Cerebellar cortex (tissue), 1 donor: ENCODE data around the gene HSD11B1L.
"Not testable (repeated sequence)": the region's sequence is repeated elsewhere in the genome, so short reads cannot be mapped to it uniquely, and the experiment has no call there.

Experiments used
- DNase-seq: peaks from one replicate; pipeline ENCODE4 v3.0.0-alpha.2; 2015; ENCODE audit warnings: low spot score

HSD11B1L gene

DNA sequence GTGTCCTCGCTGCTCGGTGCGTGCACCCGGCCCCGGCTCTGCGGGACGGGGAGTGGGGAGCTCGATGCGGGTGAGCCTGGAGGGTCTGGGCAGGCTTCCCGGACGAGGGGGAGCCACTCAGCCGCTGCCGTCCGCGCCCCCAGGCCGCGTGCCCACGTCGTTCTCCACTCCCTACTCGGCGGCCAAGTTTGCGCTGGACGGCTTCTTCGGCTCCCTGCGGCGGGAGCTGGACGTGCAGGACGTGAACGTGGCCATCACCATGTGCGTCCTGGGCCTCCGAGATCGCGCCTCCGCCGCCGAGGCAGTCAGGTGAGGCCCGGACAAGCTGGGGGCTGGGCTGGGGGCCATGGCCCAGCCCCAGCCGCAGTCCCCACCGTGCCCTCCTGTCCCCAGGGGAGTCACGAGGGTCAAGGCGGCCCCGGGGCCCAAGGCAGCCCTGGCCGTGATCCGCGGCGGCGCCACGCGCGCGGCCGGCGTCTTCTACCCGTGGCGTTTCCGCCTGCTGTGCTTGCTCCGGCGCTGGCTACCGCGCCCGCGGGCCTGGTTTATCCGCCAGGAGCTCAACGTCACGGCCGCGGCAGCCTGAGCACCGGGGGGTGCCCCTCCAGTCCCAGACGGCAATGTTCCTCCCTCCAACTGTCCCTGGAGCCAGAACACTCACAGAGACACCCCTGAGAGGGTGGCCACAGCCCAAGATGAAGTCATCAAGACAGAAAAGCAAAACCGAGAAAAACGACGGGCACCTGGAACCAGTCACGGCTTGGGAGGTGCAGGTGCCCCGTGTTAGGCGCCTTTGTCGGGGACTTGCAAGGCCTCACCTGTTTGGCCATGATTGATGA is 6.8 kb downstream of the HSD11B1L start:
- DNase-seq, result no peak

DNA sequence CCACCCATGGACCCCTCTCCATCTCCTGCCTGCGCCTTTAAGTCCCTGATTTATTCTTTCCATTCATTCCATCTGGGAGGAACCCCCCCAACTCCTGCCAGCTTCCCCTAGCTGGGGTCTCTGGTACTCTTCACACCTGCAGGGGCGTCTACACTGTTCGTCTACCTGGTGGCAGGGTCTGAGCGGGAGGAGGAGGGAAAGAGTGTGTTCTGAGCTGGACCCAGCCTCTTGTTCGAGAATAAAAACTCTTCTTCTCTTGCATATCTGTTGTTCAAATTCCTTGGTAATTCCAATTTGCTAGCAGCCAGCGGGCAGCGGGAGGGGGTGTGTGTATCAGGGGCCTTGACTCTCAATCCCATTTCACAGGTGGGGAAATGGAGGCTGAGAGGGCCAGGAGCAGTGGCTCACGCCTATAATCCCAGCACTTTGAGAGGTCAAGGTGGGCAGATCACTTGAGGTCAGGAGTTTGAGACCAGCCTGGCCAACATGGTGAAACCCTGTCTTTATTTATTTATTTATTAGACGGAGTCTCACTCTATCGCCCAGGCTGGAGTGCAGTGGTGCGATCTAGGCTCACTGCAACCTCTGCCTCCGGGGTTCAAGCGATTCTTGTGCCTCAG is 7.5 kb downstream of the HSD11B1L start:
- not testable (repeated sequence) for DNase-seq

DNA sequence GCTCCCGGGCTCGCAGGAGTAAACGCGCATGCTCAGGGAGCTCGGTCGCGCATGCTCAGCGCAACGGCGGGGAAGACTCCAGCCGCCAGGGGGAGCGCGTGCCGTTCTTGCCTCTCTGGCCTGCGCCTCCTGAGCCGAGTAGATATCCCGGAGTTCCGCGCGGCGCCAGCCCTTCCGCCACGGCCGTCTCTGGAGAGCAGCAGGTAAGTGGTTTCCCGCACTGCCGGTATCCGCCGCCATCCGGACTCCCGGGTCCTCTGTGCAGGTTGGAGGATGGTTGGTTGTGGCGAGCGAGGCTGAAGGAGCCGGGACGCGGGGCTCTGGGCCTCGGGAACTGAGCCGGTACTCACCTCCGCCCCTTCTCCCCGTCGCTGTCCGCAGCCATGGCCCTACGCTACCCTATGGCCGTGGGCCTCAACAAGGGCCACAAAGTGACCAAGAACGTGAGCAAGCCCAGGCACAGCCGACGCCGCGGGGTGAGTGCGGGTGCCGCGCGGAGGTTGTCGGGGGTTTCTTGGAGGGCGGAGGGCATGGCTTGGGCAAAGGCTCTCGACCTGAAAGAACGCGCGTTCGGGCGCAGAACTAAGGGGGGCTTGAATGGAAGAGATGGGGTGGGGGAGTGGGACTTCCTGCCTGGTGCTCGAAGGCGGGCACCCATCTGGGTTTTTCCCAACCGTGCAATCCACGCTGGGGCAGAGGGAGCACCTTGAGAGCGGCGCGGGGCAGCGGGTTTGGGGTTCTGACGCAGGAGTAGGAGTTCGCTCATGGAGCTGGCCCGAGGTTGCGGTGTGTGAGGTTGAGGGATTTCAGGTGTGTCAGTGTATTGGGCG is 9.5 kb downstream of the HSD11B1L start, which contains the start of gene RPL36:
TSS of gene RPL36 (plus strand) at position 171 of the 830 bp plus-strand sequence. CDS start at position 384, 213 bp downstream.
- DNase-seq, result peak; percentile 94

DNA sequence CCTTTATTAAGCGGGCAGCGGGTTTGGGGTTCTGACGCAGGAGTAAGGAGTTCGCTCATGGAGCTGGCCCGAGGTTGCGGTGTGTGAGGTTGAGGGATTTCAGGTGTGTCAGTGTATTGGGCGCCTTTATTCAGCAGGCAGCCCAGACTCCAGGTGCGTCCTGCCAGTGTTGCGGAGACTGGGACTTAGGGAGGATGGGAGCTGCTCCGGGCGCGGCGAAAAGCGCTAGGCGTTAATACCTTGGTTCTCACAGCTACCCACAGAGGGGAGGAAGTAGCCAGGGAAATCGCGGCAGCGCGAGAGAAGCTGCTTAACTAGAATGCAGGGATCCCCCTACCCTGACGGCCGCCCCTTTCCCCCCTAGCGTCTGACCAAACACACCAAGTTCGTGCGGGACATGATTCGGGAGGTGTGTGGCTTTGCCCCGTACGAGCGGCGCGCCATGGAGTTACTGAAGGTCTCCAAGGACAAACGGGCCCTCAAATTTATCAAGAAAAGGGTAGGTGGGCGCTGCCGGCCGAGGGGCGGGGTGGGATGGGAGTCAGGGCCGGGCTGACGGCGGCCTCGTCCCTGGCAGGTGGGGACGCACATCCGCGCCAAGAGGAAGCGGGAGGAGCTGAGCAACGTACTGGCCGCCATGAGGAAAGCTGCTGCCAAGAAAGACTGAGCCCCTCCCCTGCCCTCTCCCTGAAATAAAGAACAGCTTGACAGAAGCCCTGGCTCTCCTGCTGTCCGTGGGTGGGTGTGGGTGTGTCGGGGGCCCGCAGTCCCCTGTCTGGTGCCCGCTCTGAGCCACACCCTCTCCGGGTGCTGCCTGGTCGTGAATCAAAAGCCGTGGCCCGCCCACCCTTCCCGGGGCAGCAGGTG is 10.4 kb downstream of the HSD11B1L start:
- DNase-seq, result peak; percentile 56

DNA sequence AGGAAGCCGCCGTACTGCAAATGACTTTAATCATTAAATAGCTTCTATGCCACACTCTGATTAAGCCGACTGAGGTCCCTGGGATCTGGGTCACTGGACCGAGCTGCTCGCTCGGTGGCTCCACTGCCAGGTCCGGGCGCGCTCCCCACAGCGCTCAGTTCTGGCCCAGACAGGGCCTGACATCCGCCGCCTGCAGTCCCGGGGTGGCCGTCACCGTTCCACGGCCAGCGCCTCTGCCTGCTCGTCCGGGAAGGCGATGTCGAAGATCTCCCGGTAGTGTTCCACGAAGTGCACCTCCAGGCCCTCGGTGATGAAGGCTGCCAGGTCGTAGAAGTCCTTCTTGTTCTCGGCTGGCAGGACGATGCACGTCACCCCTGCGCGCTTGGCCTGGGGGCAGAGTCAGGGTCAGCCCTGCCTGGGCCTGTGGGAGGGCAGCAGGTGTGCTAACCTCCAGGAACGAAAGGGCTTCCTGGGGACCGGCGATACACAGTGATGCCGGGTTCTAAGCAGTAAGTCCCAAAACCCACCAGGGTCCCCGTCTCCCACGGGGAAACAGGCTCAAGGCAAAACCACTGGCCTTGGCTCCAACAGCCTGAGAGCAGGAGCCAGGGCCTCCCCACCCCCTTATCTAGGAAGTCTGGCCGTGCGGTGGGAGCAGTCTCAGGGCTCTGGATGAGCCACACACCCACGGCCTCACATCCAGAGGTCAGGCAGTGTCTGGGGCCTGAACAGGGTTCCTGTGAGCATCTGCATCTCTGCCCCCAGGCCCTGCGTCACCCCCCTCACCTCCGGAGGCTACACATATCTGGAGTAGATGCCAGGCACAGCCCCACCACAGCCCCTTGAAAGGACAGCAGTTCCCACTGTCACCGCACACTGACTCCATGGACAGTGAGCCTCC is 11.2 kb downstream of the HSD11B1L start:
- DNase-seq, result no peak

DNA sequence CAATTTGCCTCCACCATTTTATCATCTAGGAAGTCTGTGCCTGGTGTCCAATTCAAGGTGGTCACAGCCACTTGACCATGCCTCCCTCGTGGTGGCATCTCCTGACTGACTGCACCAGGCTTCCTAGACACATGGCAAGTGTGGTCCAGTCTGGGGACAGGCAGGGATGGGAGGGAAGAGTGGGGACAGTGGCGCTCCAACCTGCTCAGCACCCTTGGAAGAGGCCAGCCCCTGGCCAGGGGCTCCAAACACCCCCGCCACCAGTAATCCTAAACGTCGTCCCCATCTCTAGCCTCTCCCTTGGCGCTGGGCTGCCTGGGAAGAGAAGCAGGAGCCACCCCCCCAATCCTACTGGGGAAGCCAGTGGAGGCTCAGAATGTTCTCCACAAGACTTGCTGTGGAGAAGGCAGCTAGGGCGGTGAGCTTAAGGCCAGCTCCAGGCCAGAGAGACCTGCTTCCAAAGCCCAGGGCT is 11.9 kb downstream of the HSD11B1L start:
- DNase-seq, result peak; percentile 68

DNA sequence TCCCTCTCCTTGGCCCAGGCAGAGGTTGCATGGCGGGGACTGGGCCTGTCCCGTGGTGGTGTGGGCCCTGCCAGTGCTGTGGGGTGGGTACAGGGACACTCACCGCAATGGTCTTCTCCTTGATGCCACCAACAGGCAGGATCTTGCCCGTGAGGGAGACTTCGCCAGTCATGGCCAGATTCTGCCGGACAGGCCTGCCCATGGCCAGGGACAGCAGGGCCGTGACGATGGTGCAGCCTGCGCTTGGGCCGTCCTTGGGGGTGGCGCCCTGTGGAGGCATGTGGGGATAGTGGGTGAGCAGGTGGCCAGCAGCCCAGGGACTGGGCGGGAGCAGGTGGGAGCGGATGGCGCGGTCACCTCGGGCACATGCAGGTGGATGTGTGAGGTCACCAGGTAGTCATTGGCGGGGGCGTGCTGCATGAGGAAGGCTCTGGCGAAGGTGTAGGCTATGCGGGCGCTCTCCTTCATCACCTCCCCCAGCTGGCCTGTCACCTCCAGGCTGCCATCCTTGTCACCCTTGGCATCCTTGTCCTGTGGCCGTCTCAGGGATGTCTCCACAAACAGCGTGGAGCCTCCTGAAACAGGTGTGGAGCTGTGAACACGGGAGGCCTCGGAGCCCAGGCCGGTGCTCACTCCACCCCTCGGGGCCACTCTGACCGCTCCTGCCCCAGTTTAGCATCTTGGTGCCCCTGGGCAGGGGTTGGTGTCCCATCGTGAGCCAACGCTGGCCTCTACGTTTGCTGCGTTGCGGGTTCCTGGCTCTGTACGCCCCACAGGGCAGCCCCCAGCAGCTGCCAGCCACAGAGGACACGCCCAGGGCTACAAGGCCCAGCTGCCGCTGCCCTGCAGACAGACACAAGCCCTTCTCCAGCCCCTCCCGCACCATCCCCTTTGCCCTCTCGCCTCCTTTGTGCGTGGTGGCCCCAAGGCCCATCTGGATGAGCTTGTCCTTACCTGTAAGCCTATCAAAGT is 12.7 kb downstream of the HSD11B1L start:
- no peak for DNase-seq

DNA sequence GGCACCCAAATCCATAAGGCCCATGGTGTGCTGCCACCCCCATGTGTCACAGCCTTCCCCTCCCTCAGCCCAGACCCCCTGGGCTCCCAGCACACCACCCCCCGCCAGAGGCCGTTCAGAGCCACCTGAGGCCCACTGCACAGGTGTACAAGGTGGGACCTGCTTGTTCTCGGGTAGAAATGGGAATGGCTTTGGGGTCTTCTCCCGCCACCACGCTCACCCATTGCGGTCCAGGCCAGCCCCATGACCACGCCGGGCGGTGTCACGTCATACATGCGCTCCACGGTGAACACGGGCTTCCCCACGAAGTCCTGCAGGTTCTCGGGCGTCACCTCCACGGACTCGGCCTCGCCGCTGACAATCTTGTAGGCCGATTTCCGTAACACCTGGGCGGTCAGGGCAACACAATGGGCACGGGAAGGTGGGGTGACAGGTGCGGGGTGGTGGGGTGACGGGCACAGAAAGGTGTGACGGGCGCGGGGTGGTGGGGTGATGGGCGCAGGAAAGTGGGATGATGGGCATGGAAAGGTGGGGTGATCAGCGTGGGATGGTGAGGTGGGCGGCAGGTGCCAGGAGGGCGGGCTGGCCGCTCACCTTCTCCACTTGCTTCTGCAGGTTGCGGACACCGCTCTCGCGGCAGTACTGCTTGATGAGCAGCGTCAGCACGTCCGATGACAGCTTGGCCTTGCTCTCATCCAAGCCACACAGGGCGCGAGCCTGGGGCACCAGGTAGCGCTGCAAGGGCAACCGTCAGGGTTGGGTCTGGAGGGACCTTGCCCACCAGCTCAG is 13.5 kb downstream of the HSD11B1L start:
- DNase-seq, result no peak

DNA sequence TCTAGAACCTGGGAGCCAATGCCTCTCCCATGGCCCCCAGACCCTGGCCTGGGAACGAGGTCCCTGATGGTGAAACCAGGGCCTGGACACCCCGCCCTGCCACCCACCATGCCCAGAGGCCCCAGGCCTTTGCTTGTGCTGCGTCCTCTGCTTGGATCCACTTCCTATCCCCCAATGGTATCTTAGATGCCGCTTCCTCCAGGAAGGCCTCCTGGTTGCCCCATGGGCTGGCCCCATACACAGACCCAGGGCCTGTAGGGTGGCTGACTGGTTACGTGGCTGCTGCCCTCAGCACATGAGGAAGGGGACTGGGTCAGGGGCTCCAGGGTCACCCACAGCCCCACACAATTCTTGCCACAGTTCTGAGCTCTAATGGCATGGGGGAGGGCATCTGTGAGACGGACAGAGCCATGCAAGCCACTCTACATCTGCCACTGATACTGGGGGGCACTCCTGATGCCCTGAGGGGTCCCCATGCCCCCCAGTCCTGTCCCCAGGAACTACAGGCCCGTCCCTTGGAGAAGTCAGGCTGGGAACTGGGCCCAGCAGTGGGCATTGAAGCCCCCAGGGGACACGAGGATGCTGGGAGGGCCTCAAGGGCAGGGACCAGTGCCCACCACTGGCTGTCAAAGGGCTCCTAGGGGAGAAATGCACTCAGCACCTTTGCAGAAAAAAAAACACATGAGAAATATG is 14.3 kb downstream of the HSD11B1L start:
- no peak for DNase-seq

DNA sequence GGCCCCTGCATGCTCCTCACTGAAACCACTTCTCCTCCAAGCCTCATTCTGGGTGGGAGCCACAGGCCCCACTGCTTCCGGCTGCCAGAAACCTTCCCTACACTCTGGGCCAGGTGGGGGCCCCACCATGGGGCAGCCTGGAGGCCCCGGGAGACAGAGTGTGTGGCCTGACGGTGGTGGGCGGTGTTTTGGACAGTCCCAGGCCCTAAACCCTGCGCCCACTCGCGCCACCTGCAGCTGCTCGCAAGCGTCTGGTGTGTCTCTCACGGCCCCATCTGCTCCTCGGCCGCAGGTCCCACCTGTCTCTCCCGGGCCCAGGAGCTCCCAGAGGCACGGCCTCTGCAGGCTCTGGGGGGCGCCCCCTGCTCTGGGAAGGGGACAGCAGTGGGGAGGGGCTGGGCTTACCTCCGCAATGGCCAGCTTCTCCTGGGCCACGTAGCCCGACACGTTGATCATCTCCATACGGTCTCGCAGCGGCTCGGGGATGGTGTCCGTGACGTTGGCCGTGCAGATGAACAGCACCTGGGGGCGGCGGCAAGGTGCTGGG is 14.9 kb downstream of the HSD11B1L start:
- no peak for DNase-seq

DNA sequence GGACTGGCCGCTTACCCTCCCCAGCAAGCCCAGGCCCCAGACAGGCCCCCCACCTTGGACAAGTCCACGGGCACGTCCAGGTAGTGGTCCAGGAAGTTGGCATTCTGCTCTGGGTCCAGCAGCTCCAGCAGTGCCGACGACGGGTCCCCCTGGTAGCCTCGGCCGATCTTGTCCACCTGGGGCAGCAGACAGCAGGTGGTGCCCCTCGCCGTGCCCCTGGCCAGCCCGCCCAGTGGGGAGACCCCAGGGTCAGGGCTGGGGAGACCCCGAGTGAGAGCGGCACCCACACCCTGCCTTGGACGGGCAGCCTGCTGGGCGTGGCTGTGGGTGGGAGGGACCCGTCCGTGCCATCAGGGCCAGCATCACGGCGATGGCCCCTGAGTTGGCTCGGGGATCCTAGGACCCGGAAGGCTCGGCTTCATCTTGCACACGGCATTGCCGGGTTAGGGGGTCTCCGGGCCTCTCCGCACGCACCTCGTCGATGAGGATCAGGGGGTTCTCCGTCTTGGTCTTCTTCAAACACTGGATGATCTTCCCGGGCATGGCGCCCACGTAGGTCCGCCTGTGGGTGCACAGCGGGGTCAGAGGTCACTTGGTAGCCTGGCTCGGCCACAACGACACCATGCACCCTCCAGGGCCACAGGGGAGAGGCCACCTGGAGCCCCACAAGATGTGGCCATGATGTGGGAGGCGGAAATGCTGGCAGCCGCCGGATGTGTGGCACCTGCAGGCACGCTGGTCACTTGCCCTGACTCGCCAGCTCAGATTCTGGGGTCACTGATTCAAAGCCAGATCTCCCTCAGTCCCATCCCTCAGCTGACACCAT is 15.6 kb downstream of the HSD11B1L start:
- DNase-seq, result no peak

DNA sequence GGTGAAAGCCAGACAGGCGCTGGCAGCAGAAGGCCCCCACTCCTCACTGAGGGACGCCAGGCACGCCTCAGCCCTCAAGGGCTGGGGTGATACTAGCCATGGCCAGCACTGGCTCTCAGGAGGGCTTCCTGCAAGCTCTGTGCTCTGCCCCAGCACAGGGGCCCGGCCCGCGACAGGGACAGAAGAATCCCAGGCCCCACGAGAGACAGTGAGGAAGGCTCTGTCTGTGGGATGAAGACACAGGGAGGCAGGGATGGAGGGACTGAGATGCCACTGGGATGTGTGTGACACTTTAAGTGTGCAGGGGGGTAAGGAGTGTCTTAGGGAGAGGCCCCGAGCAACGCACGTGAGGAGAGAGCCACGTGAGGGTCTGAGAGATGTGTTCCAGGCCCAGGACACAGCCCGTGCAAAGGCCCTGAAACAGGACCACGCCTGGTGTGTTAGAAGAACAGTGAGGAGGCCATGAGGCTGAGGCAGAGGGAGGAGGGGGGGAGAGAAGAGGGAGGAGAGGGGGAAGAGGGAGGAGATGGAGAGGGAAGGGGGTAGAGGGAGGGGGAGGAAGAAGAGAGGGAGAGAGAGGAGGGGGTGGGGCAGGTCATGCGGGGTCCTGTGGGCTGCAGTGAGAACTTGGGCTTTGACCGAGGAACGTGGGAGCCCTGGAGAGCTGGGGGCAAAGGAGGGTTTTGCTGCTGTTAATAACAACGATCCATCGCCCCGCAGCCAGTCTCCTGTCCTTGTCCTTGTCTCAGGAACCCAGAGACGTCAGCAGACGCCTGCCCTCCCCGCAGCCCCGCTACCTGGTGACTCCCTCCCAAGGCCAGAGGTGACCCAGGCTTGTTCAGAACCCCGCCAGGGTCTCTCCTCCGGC is 16.4 kb downstream of the HSD11B1L start:
- peak; percentile 47 for DNase-seq

DNA sequence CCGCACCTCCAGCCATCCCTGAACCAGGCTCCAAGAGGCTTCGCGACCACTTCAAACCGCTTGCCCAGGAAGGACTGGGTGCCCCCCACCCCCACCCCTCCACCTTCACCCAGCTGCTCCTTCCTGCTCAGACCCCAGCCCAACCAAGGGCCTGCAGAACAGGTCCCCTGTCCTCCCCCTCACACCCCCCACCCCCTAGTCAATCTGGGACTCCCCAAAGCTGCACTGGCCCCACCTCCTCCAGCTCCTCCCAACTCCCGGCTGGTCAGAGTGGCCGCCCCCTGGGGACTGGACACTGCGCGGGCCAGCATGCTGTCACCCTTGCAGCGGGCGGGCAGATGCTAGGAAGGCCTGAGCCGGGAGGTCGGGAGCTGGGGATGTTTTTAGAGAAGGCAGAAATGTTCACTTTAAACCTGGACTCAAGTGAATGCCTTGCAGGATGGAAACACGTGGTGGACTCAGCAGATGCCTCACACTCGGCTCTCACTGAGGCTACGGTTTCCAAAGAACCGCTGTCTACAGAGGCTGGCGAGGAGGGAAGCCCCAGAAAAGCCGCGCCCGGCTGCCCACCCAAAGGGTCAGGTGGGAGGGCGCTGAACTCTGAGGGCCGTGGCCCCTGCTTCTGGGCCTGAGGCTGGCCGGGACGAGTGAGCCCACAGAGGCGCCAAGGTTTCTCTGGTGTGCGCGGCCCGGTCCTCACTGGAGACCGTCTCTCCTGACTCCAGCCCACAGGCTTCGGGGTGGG is 17.2 kb downstream of the HSD11B1L start:
- DNase-seq, result no peak

DNA sequence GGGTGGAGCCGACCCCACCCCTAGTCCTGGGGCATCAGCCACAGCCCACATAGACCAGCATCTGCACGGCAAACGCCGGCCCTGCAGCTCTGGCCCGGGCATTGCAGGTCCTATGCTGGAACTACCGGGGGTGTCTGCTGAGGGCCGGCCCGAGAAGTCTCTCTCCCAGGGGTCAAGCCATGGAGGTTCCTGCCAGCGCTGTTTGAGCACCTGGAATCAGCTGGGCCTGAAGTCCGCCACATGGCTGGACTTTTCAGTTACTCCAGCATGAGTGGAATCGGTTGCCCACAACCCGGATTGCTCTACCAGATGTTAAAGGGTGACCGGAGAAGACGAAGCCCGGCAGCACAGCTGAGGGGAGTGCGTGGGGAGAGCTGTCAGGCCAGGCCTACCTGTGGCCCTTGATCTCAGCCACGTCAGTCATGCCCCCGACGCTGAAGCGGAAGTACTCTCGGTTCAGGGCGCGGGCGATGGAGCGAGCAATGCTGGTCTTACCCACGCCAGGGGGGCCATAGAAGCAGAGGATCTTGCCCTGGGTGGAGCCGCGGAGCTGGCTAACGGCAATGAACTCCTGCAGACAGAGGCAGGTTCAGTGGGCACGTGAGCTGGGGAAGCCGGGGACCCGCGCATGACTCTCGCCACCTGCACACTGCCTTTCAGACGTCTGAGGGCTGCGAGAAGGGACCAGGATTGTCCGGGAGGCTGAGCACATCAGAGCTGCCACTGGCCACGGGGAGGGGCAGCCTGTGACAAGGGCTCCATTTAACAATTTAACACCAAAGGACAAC is 18.0 kb downstream of the HSD11B1L start:
- DNase-seq, result no peak
